Fibroblast of skin of left quadriceps (primary cell): ENCODE data around the gene RABGGTB.
"Not testable (repeated sequence)": the region's sequence is repeated elsewhere in the genome, so short reads cannot be mapped to it uniquely, and the experiment has no call there.

Experiments used
- DNase-seq, 2 experiments: peaks; one replicate each; pipeline ENCODE4 v3.0.0-alpha.2; 2013; ENCODE audit warnings: low read depth in 2 of 2

RABGGTB gene

DNA sequence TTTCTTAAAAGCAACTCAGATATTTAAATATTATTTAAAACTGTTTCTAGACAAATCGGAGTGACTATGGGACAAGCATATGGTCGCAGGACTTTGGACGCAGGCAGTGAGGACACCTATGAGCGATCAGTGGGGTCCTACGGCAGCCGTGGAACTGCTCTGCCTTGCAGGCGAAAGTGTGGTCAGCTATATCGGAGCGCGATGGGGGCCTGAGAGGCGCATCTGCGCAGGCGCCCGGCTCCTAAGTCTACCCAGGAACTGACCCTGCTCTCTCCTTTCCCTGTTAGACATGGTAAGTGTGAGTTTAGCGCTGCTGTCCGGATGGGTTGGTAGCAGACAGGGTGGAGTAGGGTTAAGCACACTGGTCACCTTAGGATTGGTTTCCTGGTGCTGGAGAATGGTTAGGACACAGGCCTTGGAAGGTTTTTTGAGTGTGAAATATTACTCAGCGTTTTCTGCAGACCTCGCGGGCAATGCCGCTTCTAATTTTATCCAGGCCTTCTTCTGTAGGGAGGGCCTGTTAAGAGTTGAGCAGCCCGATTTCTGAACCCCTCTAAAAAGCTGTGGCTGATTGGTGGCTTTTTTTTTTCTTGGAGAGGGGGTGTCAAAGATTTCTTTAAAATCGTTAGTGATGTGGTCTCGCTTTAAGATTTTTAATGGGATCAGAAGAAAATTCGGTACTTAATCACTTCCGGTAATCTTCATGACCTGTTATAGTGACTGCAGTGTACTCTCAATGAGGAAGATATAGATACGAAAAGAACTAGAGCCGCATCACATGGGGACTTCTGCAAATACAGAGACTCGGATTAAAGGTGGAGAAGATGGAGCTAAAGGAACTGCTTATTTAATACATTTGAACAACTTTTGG, at the start of gene RABGGTB:
RABGGTB (plus strand) TSS at position 274 of the 871 bp plus-strand sequence; CDS start at position 290, 16 bp downstream.
- peak; percentile 90 for DNase-seq

DNA sequence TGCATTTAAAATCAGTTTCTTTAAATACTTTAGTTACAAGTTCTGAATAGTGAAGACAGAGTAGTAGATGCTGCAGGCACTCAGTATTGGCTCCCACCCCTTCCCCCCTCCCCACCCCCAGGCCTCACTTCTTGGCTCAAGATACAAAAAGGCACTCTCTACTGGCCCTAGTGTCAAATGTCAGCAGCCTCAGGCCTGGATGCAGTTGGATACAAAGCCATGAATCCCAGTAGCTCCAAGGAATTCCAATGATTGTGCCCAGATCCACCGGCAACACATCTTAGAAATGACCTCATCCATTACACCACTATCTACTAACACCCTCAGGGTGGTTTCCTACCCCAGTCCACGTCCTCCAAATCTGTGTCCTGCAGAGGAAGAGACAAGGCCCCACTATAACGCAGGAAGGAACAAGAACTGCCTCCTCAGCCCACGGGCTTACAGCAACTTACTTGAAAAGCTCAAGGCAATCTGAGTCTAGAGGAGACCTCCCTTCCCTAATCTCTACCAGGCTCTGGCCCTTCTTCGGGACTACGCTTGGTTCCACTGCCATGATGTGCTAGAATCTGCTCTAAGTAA, 43.9 kb upstream of the RABGGTB start:
- no peak for DNase-seq

DNA sequence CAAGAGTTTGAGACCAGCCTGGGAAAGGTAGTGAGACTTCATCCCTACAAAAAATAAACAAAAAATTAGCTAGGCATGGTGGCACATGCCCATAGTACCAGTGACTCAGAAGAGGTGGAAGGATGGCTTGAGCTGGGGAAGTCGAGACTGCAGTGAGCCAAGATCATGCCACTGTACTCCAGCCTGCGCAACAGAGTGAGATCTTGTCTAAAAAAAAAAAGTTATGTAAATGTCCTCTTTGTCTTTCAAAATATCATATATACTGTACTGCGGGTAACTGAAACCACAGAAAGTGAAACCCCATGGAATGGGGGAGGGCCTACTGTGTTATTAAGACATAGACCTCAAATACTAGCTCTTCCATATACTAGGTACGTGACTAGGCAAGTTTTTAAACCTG, 40.8 kb upstream of the RABGGTB start:
- no peak for DNase-seq

DNA sequence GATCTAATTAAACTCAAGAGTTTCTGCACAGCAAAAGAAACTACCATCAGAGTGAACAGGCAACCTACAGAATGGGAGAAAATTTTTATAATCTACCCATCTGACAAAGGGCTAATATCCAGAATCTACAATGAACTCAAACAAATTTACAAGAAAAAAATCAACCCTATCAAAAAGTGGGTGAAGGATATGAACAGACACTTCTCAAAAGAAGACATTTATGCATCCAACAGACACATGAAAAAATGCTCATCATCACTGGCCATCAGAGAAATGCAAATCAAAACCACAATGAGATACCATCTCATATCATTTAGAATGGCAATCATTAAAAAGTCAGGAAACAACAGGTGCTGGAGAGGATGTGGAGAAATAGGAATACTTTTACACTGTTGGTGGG, 28.8 kb upstream of the RABGGTB start:
- DNase-seq = not testable (repeated sequence)

DNA sequence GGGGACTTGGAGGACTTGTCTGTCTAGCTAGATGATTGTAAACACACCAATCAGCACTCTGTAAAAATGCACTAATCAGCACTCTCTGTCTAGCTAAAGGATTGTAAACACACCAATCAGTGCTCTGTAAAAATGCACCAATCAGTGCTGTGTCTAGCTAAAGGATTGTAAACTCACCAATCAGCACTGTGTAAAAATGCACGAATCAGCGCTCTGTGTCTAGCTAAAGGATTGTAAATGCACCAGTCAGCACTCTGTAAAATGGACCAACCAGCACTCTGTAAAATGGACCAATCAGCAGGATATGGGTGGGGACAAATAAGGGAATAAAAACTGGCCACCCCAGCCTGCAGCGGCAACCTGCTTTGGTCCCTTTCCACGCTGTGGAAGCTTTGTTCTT, 27.5 kb upstream of the RABGGTB start:
- not testable (repeated sequence) for DNase-seq

DNA sequence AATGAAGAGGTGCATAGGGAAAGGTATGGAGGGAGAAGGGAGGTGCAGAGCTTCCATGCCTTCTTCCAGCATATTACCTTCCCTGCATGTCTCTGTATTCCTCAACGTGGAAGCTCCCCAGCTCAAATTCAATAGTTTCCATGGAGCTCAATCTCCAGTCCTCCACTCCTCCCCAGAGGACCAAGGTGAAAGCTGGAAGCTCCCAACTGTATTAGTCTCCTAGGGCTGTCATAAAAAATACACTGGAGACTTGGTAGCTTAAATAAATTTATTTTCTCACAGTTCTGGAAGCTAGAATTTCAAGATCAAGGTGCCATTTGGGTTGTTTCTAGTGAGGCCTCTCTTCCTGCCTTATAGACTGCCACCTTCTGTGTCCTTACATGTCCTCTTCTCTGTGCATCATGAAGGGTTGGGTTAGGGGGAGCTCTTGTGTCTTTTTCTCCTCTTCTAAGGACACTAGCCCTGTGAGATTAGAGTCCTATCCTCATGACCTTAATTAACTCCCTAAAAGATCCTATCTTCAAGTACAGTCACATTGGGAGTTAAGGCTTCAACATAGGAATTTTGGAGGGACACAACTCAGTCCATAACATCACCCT, 21.9 kb upstream of the RABGGTB start:
- no peak for DNase-seq

DNA sequence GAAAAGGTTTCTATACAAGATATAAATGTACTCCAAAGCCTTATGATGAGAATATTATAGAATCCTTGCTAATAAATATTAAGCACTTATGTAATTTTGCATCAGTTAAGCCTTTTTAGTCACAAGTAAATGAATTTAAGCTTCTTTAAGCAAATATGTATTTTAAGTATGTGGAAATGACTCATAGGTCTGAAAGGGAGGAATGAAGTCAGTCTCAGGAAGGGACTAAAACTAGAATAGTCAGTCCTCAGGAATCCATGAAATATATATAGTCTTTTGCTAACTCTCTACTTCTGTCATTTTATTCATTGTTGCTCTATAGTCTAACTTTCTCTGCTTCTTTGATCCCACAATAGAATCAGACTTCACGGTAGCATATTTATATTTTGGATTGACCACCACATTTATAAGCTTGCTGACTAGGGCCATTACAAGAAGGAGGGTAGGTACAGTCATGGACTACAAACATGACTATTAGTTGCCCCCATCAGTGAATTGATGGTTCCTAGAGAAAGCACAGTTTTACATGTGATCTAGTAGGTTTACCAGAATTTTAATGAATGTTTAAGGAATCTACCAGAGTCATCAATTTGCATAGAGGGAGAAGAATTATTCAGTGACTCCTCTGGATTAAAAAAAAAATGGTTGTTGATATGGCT, 20.2 kb upstream of the RABGGTB start:
- peak; percentile 67 for DNase-seq

DNA sequence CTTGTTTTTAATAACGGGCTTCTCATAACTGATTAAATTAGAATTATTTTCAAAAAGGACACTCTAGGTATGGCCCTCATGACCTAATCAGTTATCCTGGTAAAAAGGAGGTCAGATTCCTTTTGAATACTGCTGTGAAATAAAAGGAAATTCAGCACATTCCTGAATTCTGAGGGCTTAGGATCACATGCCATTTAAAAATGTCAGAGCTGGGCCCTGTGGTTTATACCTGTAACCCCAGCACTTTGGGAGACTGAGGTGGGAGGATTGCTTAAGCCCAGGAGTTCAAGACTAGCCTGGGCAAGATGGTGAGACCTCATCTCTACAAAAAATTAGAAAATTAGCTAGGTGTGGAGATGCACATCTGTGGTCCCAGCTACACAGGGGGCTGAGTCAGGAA, 18.0 kb upstream of the RABGGTB start:
- no peak for DNase-seq

DNA sequence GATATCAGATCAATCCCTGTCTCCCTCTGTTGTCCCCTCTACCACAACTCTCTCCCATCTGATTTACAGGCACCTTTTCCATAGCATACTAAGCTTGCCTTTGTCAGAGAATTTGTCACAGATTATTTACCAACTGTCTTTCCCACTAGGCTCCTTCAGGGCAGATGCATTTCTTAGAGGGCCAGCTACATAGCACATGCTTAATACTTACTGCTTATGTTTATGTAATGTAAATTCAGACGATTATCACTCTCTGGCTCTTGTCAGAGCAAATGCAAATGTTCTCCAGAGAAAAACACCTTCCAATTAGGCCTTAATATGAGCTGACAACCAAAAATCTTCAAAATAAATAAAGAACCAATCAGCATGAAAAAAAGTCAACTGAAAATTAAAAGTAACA, 15.3 kb upstream of the RABGGTB start:
- DNase-seq = no peak

DNA sequence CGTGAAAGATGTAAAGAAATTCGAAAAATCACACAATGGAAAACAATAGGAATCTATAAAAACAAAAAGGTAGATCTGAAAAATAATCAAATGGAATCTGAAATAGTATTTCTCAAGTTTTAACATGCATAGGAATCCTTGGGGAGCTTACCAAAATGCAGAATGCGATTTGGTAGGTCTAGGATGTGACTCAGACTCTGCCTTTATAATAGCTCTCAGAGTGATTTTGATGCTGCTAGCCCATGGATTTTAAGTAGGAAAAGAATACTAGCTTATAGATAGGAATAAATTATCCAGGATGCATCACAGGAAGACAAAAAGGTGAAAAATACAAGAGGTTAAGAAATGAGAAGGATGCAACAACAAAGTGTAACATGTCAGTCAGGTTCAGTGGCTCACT, 14.1 kb upstream of the RABGGTB start:
- no peak for DNase-seq

DNA sequence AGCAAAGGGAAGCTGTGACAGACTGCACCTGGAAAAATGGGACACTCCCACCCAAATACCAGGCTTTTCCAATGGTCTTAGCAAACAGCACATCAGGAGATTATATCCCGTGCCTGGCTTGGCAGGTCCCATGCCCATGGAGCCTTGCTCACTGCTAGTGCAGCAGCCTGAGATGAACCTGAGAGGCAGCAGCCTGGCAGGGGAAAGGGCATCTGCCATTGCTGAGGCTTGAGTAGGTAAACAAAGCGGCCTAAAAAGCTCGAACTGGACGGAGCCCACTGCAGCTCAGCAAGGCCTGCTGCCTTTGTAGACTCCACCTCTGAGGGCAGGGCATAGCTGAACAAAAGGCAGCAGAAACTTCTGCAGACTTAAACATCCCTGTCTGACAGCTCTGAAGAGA, 8.2 kb upstream of the RABGGTB start:
- DNase-seq = not testable (repeated sequence)

DNA sequence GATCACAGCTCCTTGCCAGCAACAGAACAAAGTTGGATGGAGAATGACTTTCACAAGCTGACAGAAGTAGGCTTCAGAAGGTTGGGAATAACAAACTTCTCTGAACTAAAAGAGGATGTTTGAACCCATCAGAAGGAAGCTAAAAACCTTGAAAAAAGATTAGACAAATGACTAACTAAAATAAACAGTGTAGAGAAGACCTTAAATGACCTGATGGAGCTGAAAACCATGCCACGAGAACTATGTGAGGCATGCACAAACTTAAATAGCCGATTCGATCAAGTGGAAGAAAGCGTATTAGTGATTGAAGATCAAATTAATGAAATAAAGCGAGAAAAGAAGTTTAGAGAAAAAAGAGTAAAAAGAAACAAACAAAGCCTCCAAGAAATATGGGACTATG, 7.4 kb upstream of the RABGGTB start:
- not testable (repeated sequence) for DNase-seq

DNA sequence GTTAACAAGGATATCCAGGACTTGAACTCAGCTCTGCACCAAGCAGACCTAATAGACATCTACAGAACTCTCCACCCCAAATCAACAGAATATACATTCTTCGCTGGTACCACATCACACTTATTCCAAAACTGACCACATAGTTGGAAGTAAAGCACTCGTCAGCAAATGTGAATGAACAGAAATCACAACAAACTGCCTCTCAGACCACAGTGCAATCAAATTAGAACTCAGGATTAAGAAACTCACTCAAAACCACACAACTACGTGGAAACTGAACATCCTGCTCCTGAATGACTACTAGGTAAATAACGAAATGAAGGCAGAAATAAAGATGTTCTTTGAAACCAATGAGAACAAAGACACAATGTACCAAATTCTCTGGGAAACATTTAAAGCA, 5.9 kb upstream of the RABGGTB start:
- DNase-seq = not testable (repeated sequence)

DNA sequence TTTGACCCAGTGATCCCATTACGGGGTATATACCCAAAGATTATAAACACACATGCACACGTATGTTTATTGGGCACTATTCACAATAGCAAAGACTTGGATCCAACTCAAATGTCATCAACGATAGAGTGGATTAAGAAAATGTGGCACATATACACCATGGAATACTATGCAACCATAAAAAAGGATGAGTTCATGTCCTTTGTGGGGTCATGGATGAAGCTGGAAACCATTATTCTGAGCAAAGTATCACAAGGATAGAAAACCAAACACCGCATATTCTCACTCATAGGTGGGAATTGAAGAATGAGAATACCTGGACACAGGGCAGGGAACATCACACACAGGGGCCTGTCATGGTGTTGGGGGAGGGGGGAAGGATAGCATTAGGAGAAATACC, 2.1 kb upstream of the RABGGTB start:
- DNase-seq = not testable (repeated sequence)

DNA sequence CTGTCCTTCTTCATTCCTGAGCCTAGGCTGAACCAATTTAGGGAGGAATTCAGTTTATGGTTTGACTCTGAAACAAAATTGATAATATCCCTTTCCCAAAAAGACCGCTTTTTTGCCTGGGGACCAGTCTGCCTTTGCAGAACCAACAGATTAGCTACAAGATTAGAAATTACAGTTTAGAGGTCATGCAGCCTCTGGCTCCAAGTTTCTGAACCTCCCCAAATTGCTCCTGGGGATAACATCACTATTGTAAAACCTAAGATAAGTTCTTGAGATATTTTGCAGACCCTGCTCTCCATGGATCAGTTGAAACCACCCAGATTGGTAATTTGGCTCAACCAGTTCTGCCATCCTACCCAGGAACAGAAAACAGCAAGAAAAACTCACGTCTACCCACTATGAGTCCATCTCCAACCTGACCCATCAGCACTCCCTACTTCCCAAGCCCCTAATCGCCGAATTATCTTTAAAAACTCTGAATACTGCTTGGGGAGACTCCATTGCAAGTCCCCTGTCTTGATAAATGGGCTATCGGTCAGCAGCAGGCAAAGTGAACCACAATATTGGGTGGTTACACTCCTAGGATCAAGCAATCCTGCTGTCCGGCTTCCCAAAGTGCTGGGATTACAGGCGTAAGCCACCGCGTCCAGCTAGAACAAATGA, 605 bp upstream of the RABGGTB start:
- no peak for DNase-seq

DNA sequence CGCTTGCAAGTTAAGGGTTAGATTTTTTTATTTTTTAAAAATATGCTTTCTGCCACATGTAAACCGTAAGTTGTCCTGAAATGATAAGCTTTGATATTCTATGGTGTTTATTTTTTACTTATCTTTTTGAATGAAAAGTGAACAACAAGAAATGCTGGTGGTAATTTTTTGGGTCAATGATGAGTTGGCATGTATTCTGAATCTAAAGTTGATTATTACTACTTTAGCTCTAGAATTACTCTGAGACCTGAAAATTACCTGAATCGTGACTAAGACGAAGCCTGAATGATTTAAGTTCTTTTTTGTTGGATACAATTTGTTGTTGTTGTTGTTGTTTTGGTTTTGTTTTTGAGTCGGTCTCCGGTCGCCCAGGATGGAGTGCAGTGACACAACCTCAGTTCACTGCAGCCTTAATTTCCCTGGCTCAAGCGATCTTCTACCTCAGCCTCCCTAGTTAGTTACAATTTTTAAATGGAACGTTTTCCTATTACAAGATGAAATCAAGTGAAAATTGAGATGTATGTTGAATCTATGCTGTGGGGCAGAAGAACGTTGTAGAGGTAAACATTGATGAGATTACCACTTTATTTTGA, 941 bp downstream of the RABGGTB start:
- no peak for DNase-seq

DNA sequence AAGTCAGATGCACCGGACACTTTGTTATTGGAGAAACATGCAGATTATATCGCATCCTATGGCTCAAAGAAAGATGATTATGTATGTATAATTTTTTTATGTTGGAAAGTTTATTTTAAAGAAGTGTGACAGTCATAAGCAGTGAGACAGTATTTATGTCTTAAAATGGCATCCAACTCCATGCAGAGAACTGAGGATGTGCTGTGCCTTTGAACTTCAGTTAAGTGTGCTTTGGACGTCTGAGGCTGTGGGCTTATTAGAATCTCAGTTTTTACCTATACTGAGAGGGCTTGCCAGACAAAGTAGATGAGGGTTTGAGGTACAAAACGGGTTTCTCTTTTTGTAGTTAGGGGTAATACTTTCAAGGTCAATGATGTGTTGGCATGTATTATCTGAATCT, 1.5 kb downstream of the RABGGTB start:
- DNase-seq = no peak

DNA sequence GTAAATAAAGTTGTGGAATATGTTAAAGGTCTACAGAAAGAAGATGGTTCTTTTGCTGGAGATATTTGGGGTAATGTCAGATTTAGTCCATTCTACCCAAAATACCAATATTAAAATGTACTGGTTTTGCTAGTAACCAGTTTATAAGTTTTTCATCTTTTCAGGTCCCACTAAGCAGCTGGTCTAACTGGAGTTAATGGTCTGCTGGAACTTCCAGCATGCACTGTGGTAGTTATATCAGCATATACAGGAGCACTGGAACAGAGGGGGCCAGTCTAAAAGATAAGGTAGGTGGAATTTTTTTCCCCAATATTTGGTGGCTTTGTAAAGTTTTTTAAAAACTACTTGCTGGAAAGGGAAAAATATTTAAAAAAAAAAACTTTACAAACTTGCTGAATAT, 3.9 kb downstream of the RABGGTB start:
- no peak for DNase-seq

DNA sequence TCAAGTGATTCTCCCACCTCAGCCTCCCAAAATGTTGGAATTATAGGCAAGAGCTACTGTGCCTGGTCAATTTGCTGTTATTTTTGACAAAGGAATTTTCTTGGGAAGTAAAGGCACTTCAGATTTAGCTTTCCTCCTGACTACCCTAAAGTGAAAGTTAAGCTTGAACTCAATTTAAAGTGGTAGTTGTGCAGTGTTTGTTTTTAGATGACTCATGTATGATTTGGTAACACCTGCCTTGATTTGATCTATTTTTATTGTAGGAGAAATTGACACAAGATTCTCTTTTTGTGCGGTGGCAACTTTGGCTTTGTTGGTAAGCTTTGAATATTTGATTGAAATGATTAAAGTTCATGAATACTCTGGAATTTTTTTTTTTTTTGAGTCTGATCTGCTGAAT, 5.0 kb downstream of the RABGGTB start:
- no peak for DNase-seq

DNA sequence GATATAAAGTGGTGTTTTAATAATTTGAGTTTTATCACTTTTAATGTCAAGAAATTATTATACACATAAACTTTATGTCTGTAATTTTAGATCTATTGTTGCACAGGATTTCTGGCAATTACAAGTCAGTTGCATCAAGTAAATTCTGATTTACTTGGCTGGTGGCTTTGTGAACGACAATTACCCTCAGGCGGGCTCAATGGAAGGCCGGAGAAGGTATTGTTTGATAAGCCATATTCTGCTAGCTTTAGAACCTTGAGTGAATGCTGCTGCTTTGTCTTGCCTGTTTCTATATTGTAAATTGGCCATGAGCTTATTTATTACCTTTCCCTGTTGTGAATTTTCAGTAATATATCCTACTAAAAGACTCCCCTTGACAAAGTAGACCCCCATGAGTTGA, 6.0 kb downstream of the RABGGTB start:
- DNase-seq = no peak

DNA sequence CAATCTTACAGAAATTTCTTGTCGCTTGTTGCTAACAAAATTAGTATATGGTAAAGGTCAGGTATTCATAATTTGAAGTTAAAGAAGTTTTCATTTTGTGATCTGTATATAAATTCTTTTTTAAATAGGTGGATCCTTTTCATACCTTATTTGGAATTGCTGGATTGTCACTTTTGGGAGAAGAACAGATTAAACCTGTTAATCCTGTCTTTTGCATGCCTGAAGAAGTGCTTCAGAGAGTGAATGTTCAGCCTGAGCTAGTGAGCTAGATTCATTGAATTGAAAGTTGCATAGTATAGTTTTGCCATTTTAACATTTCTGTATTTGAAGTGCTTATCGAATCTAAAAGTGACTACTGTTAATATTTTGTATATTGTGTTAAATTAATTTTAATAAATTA, 8.3 kb downstream of the RABGGTB start:
- no peak for DNase-seq
